Measurements from ENCODE around the gene EFCC1. TPM values are rescaled to one million over a fixed set of nuclear protein-coding genes. Genes with fewer than 3 reads are reported as not detected.
A peak's percentile ranks its signal among the peaks of the same experiment; 100 is the strongest.

Gene EFCC1
- total RNA-seq, 2 experiments from 2014 or later = not detected

- H3K27me3 Mint-ChIP-seq = peaks cover 23% of the 10 kb centered on the region
- no peak for DNase-seq
- H3K9me3 Mint-ChIP-seq = no peaks in the 10 kb centered on the region
- H3K4me1 Mint-ChIP-seq = peaks cover 26% of the 10 kb centered on the region
- CTCF ChIA-PET = interaction anchor here (1.1 to 2.2 kb wide), 3 partner anchors 37 to 45 kb away, joined by 4 to 9 read pairs (median 5); no protein-coding TSS in a partner anchor
- no peak overlapping the region for H3K4me3 Mint-ChIP-seq
- H3K27ac Mint-ChIP-seq = no peak overlapping the region
- H3K36me3 Mint-ChIP-seq (ENCODE audit: low read depth) = no peaks in the 10 kb centered on the region
- POLR2A ChIA-PET = interaction anchor here (1.2 to 1.7 kb wide), 3 partner anchors 8 to 308 kb away, joined by 3 to 7 read pairs (median 4); a partner anchor contains a TSS
These were observed 6.7 kb downstream of the EFCC1 start for GRCh38 chr3:129007792-129008191.

GRCh38 chr3:129009266-129009665 is 8.2 kb downstream of the EFCC1 start:
- ChIA-PET POLR2A (interaction anchor here (1.8 kb wide), 1 partner anchor 18 kb away, joined by 5 read pairs; no protein-coding TSS in a partner anchor), CTCF (interaction anchor here (1.1 to 2.2 kb wide), 2 partner anchors 38 to 44 kb away, joined by 4 to 9 read pairs; no protein-coding TSS in a partner anchor)
- no peaks in the 10 kb centered on the region for H3K9me3 Mint-ChIP-seq
- peaks cover 17% of the 10 kb centered on the region for H3K4me1 Mint-ChIP-seq
- DNase-seq = no peak
- H3K4me3 Mint-ChIP-seq = no peak overlapping the region
- H3K36me3 Mint-ChIP-seq (ENCODE audit: low read depth) = no peaks in the 10 kb centered on the region
- no peak overlapping the region for H3K27ac Mint-ChIP-seq
- H3K27me3 Mint-ChIP-seq = peaks cover 12% of the 10 kb centered on the region

GRCh38 chr3:129010310-129010956 is 9.3 kb downstream of the EFCC1 start:
- no peak overlapping the region for H3K4me3 Mint-ChIP-seq
- ChIA-PET CTCF (interaction anchor here (2.2 kb wide), 1 partner anchor 43 kb away, joined by 9 read pairs; no protein-coding TSS in a partner anchor), POLR2A (interaction anchor here (1.8 kb wide), 1 partner anchor 17 kb away, joined by 5 read pairs; no protein-coding TSS in a partner anchor)
- H3K27ac Mint-ChIP-seq = no peak overlapping the region
- H3K27me3 Mint-ChIP-seq = peaks cover 2% of the 10 kb centered on the region
- H3K36me3 Mint-ChIP-seq (ENCODE audit: low read depth) = no peaks in the 10 kb centered on the region
- DNase-seq = no peak
- H3K9me3 Mint-ChIP-seq = no peaks in the 10 kb centered on the region
- peaks cover 15% of the 10 kb centered on the region for H3K4me1 Mint-ChIP-seq

GRCh38 chr3:129013491-129013891 is 12.4 kb downstream of the EFCC1 start:
- no peaks in the 10 kb centered on the region for H3K9me3 Mint-ChIP-seq
- ChIA-PET CTCF (interaction anchor here (0.9 to 6.3 kb wide), 5 partner anchors 9 to 106 kb away, joined by 3 to 123 read pairs (median 10); no protein-coding TSS in a partner anchor), POLR2A (interaction anchor here (1.0 to 1.4 kb wide), 4 partner anchors 9 to 236 kb away, joined by 3 to 4 read pairs (median 3); partner anchors contain the start of gene COPG1)
- H3K4me1 Mint-ChIP-seq = peaks cover 34% of the 10 kb centered on the region
- no peaks in the 10 kb centered on the region for H3K36me3 Mint-ChIP-seq (ENCODE audit: low read depth)
- no peak overlapping the region for H3K4me3 Mint-ChIP-seq
- no peaks in the 10 kb centered on the region for H3K27me3 Mint-ChIP-seq
- H3K27ac Mint-ChIP-seq = no peak overlapping the region
- no peak for DNase-seq

- CTCF ChIA-PET = interaction anchor here (3.0 to 6.3 kb wide), 4 partner anchors 14 to 236 kb away, joined by 11 to 123 read pairs (median 48); partner anchors contain the start of gene COPG1
- no peaks in the 10 kb centered on the region for H3K36me3 Mint-ChIP-seq (ENCODE audit: low read depth)
- H3K27me3 Mint-ChIP-seq = no peaks in the 10 kb centered on the region
- peaks cover 37% of the 10 kb centered on the region for H3K4me1 Mint-ChIP-seq
- POLR2A ChIA-PET = interaction anchor here (0.7 to 3.8 kb wide), 6 partner anchors 9 to 236 kb away, joined by 3 to 25 read pairs (median 3); partner anchors contain the start of gene COPG1
- no peak overlapping the region for H3K4me3 Mint-ChIP-seq
- no peak overlapping the region for H3K27ac Mint-ChIP-seq
- no peaks in the 10 kb centered on the region for H3K9me3 Mint-ChIP-seq
- no peak for DNase-seq
These were observed 13.0 kb downstream of the EFCC1 start for GRCh38 chr3:129014148-129014547.

- H3K36me3 Mint-ChIP-seq (ENCODE audit: low read depth) = no peaks in the 10 kb centered on the region
- no peaks in the 10 kb centered on the region for H3K9me3 Mint-ChIP-seq
- CTCF ChIA-PET = interaction anchor here (0.7 to 6.3 kb wide), 9 partner anchors 11 to 398 kb away, joined by 3 to 123 read pairs (median 11); partner anchors contain the start of gene COPG1
- no peaks in the 10 kb centered on the region for H3K27me3 Mint-ChIP-seq
- POLR2A ChIA-PET = interaction anchor here (0.6 to 3.8 kb wide), 15 partner anchors 8 to 334 kb away, joined by 3 to 56 read pairs (median 13); partner anchors contain the start of genes CFAP92, COPG1 and RAB43
- no peak overlapping the region for H3K4me3 Mint-ChIP-seq
- peaks cover 37% of the 10 kb centered on the region for H3K4me1 Mint-ChIP-seq
- peak overlapping the region; percentile 87 for H3K27ac Mint-ChIP-seq
- DNase-seq = no peak
These were observed 13.8 kb downstream of the EFCC1 start for GRCh38 chr3:129014793-129015345.

- H3K36me3 Mint-ChIP-seq (ENCODE audit: low read depth) = no peaks in the 10 kb centered on the region
These were observed 14.4 kb downstream of the EFCC1 start for GRCh38 chr3:129015388-129016105.

GRCh38 chr3:129016356-129016719 is 15.2 kb downstream of the EFCC1 start:
- Mint-ChIP-seq H3K9me3 (no peaks in the 10 kb centered on the region), H3K4me1 (peaks cover 37% of the 10 kb centered on the region), H3K27me3 (no peaks in the 10 kb centered on the region), H3K27ac (peak overlapping the region; percentile 87), H3K36me3 (ENCODE audit: low read depth) (no peaks in the 10 kb centered on the region), H3K4me3 (peak overlapping the region; percentile 64)
- CTCF ChIA-PET = interaction anchor here (0.6 to 6.3 kb wide), 30 partner anchors 10 to 399 kb away, joined by 3 to 123 read pairs (median 5); partner anchors contain the start of genes ACAD9, CFAP92 and COPG1
- POLR2A ChIA-PET = interaction anchor here (0.7 to 3.8 kb wide), 20 partner anchors 9 to 336 kb away, joined by 3 to 56 read pairs (median 8); partner anchors contain the start of genes ACAD9, CFAP92, CNBP and COPG1
- peak; percentile 68 for DNase-seq

More at GRCh38 chr3:129015388-129016105, 14.4 kb downstream of the EFCC1 start:
- peak; percentile 63 for DNase-seq
- Mint-ChIP-seq H3K27ac (peak overlapping the region; percentile 87), H3K27me3 (no peaks in the 10 kb centered on the region), H3K4me1 (peaks cover 37% of the 10 kb centered on the region), H3K9me3 (no peaks in the 10 kb centered on the region), H3K4me3 (peak overlapping the region; percentile 64)
- ChIA-PET CTCF (interaction anchor here (0.6 to 6.3 kb wide), 26 partner anchors 10 to 398 kb away, joined by 3 to 123 read pairs (median 5); partner anchors contain the start of genes ACAD9, CFAP92 and COPG1), POLR2A (interaction anchor here (0.6 to 3.8 kb wide), 20 partner anchors 9 to 335 kb away, joined by 3 to 56 read pairs (median 7); partner anchors contain the start of genes ACAD9, CFAP92, CNBP and COPG1)

GRCh38 chr3:129016720-129017483 is 15.8 kb downstream of the EFCC1 start:
- H3K27me3 Mint-ChIP-seq = no peaks in the 10 kb centered on the region
- peak overlapping the region; percentile 87 for H3K27ac Mint-ChIP-seq
- H3K9me3 Mint-ChIP-seq = no peaks in the 10 kb centered on the region
- H3K4me1 Mint-ChIP-seq = peaks cover 37% of the 10 kb centered on the region
- CTCF ChIA-PET = interaction anchor here (0.7 to 6.3 kb wide), 28 partner anchors 11 to 399 kb away, joined by 3 to 123 read pairs (median 5); partner anchors contain the start of genes ACAD9, CFAP92 and COPG1
- DNase-seq = peak; percentile 59
- POLR2A ChIA-PET = interaction anchor here (0.7 to 3.8 kb wide), 21 partner anchors 10 to 336 kb away, joined by 3 to 56 read pairs (median 7); partner anchors contain the start of genes ACAD9, CFAP92, CNBP and COPG1
- no peaks in the 10 kb centered on the region for H3K36me3 Mint-ChIP-seq (ENCODE audit: low read depth)
- no peak overlapping the region for H3K4me3 Mint-ChIP-seq

- peak overlapping the region; percentile 87 for H3K27ac Mint-ChIP-seq
These were observed 16.4 kb downstream of the EFCC1 start for GRCh38 chr3:129017484-129017899.

GRCh38 chr3:129018271-129018670 is 17.2 kb downstream of the EFCC1 start:
- ChIA-PET CTCF (interaction anchor here (1.2 to 2.4 kb wide), 2 partner anchors 8 to 48 kb away, joined by 3 to 7 read pairs; no protein-coding TSS in a partner anchor), POLR2A (interaction anchor here (3.6 to 3.8 kb wide), 3 partner anchors 8 to 297 kb away, joined by 39 to 56 read pairs (median 48); partner anchors contain the start of gene RAB43)
- H3K27ac Mint-ChIP-seq = no peak overlapping the region
- no peak overlapping the region for H3K4me3 Mint-ChIP-seq
- no peaks in the 10 kb centered on the region for H3K36me3 Mint-ChIP-seq (ENCODE audit: low read depth)
- H3K4me1 Mint-ChIP-seq = peaks cover 37% of the 10 kb centered on the region
- DNase-seq = no peak
- no peaks in the 10 kb centered on the region for H3K9me3 Mint-ChIP-seq
- no peaks in the 10 kb centered on the region for H3K27me3 Mint-ChIP-seq

More at GRCh38 chr3:129017484-129017899, 16.4 kb downstream of the EFCC1 start:
- Mint-ChIP-seq H3K9me3 (no peaks in the 10 kb centered on the region), H3K36me3 (ENCODE audit: low read depth) (no peaks in the 10 kb centered on the region), H3K27me3 (no peaks in the 10 kb centered on the region), H3K4me3 (peak overlapping the region; percentile 19), H3K4me1 (peaks cover 37% of the 10 kb centered on the region)
- ChIA-PET POLR2A (interaction anchor here (0.9 to 3.8 kb wide), 15 partner anchors 9 to 337 kb away, joined by 3 to 56 read pairs (median 13); partner anchors contain the start of genes ACAD9, CFAP92, CNBP and COPG1), CTCF (interaction anchor here (1.1 to 6.3 kb wide), 11 partner anchors 11 to 400 kb away, joined by 4 to 123 read pairs (median 11); partner anchors contain the start of genes ACAD9 and COPG1)
- no peak for DNase-seq

Data from activated CD4-positive, alpha-beta memory T cell treated with anti-CD3 and anti-CD28 coated beads, Interleukin-2, amount 10 ng/mL, durations not matched to agents 7 days and 5 days (primary cell).